LNCAP (cell line): ENCODE measurements around the gene BAZ2B.

Experiments
- CTCF ChIP-seq: fragments of 450-650 bp; IDR thresholded peaks from 2 replicates; pipeline ENCODE4 v1.5.1; 2017; ENCODE audit warnings: mild to moderate bottlenecking

BAZ2B gene

DNA sequence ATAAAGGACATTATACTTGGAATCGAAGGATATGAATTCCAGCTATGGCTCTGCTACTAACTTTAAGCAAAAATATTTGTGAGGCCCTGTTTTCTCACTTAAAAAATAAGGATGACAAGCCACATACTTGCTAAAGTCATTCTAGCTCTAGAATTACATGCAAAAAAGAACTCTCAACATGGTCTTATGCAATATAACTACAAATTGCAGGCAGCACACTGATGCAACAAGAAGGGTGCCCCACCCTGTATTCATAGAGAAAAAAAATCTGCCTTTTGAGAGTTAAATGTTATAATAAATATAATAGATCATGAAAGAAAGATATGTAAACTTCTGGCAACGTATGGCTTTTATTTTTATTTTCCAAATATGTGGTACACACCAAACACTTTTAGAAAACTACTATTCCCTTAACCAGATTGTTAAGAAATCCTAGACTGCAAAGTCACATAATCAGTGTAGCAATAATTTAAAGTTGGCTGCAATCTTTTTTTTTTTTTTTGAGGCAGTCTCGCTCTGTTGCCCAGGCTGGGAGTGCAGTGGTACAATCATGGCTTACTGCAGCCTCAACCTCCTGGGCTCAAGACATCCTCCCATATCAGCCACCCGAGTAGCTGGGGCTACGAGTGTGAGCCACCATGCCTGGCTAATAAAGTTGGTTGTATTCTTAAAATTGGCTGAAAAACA, 289.6 kb downstream of the BAZ2B start:
- no peak for TF ChIP-seq CTCF

- no peak for TF ChIP-seq CTCF
Measured at GRCh38 chr2:159322419-159322818, 293.9 kb downstream of the BAZ2B start.

DNA sequence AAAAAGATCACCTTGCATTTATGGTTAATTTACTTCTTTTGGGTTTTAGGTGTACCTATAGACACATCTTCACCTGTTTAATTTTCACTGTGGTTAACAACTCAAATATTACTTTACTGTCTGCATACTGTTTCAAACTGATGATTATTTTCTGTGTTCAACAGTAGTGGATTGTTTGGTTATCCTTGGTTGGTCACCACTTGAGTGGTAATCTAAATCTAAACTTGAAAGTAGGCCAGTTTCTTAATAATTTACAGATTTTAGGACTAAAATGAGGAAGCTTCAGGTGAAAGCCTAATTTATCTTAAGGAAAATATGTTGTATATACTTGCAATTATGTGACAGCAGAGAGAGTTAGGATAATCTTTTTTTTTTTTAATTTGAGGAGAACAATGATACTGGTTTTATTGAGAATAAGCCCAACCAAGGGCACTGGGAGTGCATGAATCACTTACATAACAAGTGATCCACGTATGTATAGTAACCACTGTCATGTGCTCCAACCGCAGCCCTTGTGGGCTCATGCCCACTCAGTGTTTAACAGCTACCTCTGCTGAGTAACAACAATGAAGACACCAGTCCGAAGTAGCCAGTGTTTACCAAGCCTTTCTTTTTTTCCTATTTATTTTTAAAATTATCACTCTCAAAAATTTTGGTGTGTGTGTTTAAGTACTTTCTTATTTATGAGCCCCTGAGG, 298.8 kb downstream of the BAZ2B start:
- TF ChIP-seq CTCF, result no peak

DNA sequence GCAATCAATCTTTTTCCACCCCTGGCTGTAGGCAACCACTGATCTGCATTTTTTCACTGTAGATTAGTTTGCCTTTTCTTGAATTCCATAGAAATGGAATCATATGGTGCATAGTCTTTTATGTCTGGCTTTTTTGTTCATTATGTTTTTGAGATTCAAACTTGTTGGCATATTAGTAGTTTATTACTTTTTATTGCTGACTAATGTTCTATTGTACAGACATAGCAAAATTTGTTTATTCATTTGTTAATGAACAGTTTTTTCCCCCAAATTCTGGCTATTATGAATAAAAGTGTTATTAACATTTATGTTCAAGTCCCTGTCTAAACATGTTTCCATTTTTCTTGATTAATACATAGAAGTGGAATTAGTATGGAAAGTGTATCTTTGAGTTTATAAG, 308.4 kb downstream of the BAZ2B start:
- no peak for TF ChIP-seq CTCF

- no peak for TF ChIP-seq CTCF
Measured at GRCh38 chr2:159300586-159300985, 315.8 kb downstream of the BAZ2B start.

DNA sequence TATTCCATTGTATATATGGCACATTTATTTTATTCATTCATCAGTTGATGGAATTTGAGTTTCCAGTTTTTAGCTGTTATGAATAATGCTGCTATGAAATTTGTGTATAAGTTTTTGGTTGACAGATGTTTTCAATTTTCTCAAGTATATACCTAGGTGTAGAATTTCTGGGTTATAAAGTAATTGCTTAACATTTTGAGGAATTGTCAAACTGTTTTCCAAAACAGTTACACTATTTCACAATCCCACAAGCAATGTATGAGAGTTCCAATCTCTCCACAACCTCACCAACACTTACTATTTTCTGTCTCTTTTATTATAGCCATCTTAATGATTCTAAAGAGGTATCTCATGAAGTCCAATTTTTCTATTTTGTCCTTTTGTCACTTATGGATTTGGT, 317.4 kb downstream of the BAZ2B start:
- TF ChIP-seq CTCF, result no peak

GRCh38 chr2:159297042-159297707, 319.2 kb downstream of the BAZ2B start:
- no peak for TF ChIP-seq CTCF
